ENCODE data around the gene FUBP3.

DNA sequence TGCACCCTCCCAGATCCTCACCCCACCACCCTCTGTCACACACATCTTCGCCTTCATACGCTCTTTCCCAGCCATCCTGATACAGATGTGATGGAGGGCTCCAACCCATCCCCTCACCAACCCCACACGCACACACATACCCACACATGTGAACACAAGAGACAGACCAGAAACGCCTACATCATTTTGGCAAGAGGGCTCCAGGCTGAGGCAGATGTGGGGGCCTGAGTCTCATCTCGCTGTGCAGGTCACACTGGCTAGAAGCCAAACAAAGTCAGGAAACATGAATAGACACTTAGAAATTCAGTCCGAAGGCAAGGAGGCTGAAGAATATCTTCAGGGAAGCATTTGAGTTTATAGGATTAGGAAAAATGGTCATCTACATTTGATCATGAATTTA is 91.3 kb downstream of the FUBP3 start:
- TF ChIP-seq ELF1 (IDR thresholded peaks at IDR 0.05) (no peak), CTCF (IDR thresholded peaks at IDR 0.05) (no peak), RXRA (IDR thresholded peaks at IDR 0.05; ENCODE audit: borderline replicate concordance, low read depth) (no peak), RFX5 (IDR thresholded peaks at IDR 0.05; ENCODE audit: low read length) (no peak)
